ENCODE results near the gene SLC25A12.

GRCh38 chr2:171846894-171847293 is 47.1 kb downstream of the SLC25A12 start:
- no peak for TF ChIP-seq CTCF (IDR thresholded peaks at IDR 0.05; ENCODE audit: low read depth, low read length, poor library complexity, severe bottlenecking)
- TF ChIP-seq EZH2phosphoT487 (IDR thresholded peaks at IDR 0.05; ENCODE audit: borderline replicate concordance, low read length), result no peak
